Body of pancreas (tissue), 4 donors: ENCODE data around the gene ASXL3. TPM values are rescaled to one million over a fixed set of nuclear protein-coding genes. Genes with fewer than 3 reads are reported as not detected.
A peak's percentile ranks its signal among the peaks of the same experiment; 100 is the strongest.

Experiments
- ATAC-seq: fragments of 150-250 bp; one replicate; pipeline ENCODE4 v1.9.1; 2016
- DNase-seq, 4 donors: peaks; one replicate each; pipeline ENCODE4 v3.0.0-alpha.2; 2019
- H3K27ac ChIP-seq, 4 donors: fragments of 200-600 bp; sonication (generic); 1 replicate in 3 of 4; 2 replicates in 1 of 4; pipeline versions ENCODE4 v1.5.1 to v1.6.1; 2016 to 2019; ENCODE audit warnings: mild to moderate bottlenecking in 1 of 4, mixed read lengths in 1 of 4, moderate library complexity in 1 of 4
- H3K27me3 ChIP-seq, 2 donors: fragments of 200-600 bp; sonication (generic); one replicate each; pipeline ENCODE4 v1.6.0; 2016; ENCODE audit warnings: mild to moderate bottlenecking in 1 of 2
- H3K36me3 ChIP-seq, 2 donors: fragments of 200-600 bp; sonication (generic); replicated peaks in 1 of 2; 2 replicates each; pipeline ENCODE4 v1.5.1; 2016; ENCODE audit warnings: low read depth in 2 of 2; ENCODE audit not compliant: insufficient read depth in 1 of 2
- H3K4me1 ChIP-seq: fragments of 200-600 bp; sonication (generic); one replicate; pipeline ENCODE4 v1.6.0; 2016
- H3K4me3 ChIP-seq, 2 donors: fragments of 200-600 bp; sonication (generic); 1 replicate in 1 of 2; 2 replicates in 1 of 2; pipeline ENCODE4 v1.5.1; 2016 to 2019
- H3K9me3 ChIP-seq, 3 donors: fragments of 200-600 bp; sonication (generic); 1 replicate in 2 of 3; 2 replicates in 1 of 3; pipeline ENCODE4 v1.5.1; 2016
- POLR2A ChIP-seq, 3 donors: fragments of 450-650 bp; IDR thresholded peaks; one replicate each; pipeline ENCODE4 v1.6.1; 2016; ENCODE audit warnings: antibody characterized with exemption in 3 of 3, mild to moderate bottlenecking in 2 of 3
- WGBS, 2 donors: methylation state at CpG; one replicate each; pipeline ENCODE4 v1.1.5; 2017; 5-methylcytosine and 5-hydroxymethylcytosine counted together
- intact Hi-C: fragments of 100-400 bp; cut with DNase I; formaldehyde crosslinking; loops from one replicate; pipeline ENCODE4 v1.15.1; 2023
- total RNA-seq, 2 donors: library from RNA; depleted of rRNA; stranded (reverse); fragments of >200 nt; gene quantifications; one replicate each; pipeline ENCODE4 v1.1.0, GENCODE V29; 2016
- TF ChIP-seq, protein P1 (sequence below), 7 experiments: fragments of 450-650 bp in 4 of 7; fragments of 200-600 bp in 3 of 7; sonication (generic) in 3 of 7; IDR thresholded peaks; one replicate each; pipeline ENCODE4 v1.5.1; 2016 to 2019; ENCODE audit warnings: antibody characterized with exemption in 7 of 7

The ASXL3 gene
- total RNA-seq, 2 donors from 2014 or later: 1.3 to 3.6 TPM

DNA sequence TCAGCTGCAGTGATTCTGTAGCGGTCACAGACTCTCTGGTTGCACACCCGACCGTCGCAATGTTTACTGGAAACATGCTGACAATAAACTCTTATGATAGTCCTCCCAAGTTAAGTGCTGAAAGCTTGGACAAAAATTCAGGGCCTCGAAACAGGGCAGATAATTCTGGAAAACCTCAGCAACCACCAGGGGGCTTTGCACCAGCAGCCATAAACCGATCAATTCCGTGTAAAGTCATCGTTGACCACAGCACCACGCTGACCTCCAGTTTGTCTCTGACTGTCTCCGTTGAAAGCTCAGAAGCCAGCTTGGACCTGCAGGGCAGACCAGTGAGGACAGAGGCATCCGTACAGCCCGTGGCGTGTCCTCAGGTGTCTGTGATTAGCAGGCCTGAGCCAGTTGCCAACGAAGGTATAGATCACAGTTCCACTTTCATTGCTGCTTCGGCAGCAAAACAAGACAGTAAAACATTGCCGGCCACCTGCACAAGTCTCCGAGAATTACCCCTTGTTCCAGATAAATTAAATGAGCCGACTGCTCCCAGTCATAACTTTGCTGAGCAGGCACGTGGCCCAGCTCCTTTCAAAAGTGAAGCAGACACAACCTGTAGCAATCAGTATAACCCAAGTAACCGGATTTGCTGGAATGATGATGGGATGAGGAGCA is 166.1 kb downstream of the ASXL3 start:
- WGBS, 2 donors: 85 to 93% methylated on average over 15 to 20 of the region's 20 CpGs
- no peak for DNase-seq
- H3K4me3 ChIP-seq: no peak overlapping the region
- intact Hi-C loops: no loop called here
- ATAC-seq: no peak
- no peak for TF ChIP-seq POLR2A (IDR thresholded peaks at IDR 0.05)
- TF ChIP-seq, protein P1, sequence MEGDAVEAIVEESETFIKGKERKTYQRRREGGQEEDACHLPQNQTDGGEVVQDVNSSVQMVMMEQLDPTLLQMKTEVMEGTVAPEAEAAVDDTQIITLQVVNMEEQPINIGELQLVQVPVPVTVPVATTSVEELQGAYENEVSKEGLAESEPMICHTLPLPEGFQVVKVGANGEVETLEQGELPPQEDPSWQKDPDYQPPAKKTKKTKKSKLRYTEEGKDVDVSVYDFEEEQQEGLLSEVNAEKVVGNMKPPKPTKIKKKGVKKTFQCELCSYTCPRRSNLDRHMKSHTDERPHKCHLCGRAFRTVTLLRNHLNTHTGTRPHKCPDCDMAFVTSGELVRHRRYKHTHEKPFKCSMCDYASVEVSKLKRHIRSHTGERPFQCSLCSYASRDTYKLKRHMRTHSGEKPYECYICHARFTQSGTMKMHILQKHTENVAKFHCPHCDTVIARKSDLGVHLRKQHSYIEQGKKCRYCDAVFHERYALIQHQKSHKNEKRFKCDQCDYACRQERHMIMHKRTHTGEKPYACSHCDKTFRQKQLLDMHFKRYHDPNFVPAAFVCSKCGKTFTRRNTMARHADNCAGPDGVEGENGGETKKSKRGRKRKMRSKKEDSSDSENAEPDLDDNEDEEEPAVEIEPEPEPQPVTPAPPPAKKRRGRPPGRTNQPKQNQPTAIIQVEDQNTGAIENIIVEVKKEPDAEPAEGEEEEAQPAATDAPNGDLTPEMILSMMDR (IDR thresholded peaks at IDR 0.05): no peak
- no peaks in the 10 kb centered on the region for H3K4me1 ChIP-seq
- no peaks in the 10 kb centered on the region for H3K27me3 ChIP-seq
- H3K27ac ChIP-seq: no peak overlapping the region
- H3K9me3 ChIP-seq: no peaks in the 10 kb centered on the region
- H3K36me3 ChIP-seq: no peaks in the 10 kb centered on the region

DNA sequence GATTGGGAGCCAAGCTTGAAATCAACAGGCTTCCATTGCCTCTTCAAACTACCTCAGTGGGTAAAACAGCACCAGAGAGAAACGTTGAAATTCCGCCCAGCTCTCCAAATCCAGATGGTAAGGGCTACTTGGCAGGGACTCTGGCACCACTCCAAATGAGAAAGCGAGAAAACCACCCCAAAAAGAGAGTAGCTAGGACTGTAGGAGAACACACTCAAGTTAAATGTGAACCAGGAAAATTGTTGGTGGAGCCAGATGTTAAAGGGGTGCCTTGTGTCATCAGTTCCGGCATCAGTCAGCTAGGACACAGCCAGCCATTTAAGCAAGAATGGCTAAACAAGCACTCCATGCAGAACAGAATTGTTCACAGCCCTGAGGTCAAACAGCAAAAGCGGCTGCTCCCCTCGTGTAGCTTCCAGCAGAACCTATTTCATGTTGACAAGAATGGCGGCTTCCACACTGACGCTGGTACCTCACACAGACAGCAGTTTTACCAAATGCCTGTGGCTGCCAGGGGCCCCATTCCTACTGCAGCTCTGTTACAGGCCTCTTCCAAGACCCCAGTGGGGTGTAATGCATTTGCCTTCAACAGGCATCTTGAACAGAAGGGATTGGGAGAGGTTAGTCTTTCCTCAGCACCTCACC is 167.3 kb downstream of the ASXL3 start:
- H3K4me1 ChIP-seq: no peaks in the 10 kb centered on the region
- DNase-seq (no peak), ATAC-seq (no peak)
- H3K27me3 ChIP-seq: no peaks in the 10 kb centered on the region
- no peak overlapping the region for H3K4me3 ChIP-seq
- no peak overlapping the region for H3K27ac ChIP-seq
- H3K9me3 ChIP-seq: no peaks in the 10 kb centered on the region
- WGBS, 2 donors: 86 to 88% methylated on average over 8 of the region's 8 CpGs
- intact Hi-C loops: no loop called here
- no peaks in the 10 kb centered on the region for H3K36me3 ChIP-seq
- TF ChIP-seq, protein P1 (IDR thresholded peaks at IDR 0.05): no peak
- no peak for TF ChIP-seq POLR2A (IDR thresholded peaks at IDR 0.05)

DNA sequence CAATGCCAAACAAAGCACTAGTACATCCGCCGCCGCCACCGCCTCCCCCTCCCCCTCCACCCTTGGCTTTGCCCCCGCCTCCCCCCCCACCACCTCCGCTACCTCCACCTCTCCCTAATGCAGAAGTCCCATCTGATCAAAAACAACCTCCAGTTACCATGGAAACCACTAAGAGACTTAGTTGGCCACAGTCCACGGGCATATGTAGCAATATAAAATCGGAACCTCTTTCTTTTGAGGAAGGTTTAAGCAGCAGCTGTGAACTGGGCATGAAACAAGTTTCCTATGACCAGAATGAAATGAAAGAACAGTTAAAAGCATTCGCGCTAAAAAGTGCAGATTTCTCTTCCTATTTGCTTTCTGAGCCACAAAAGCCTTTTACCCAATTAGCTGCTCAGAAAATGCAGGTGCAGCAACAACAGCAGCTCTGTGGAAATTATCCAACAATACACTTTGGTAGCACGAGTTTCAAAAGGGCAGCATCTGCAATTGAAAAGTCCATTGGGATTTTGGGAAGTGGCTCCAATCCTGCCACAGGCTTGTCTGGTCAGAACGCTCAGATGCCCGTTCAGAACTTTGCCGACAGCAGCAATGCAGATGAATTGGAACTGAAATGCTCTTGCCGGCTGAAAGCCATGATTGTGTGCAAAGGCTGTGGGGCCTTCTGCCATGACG is 168.0 kb downstream of the ASXL3 start:
- no peaks in the 10 kb centered on the region for H3K9me3 ChIP-seq
- H3K4me1 ChIP-seq: no peaks in the 10 kb centered on the region
- DNase-seq: peak in 1 of 4 donors; percentile 6
- no peak overlapping the region for H3K27ac ChIP-seq
- WGBS, 2 donors: 84 to 90% methylated on average over 16 of the region's 16 CpGs
- TF ChIP-seq, protein P1 (IDR thresholded peaks at IDR 0.05): no peak
- TF ChIP-seq POLR2A (IDR thresholded peaks at IDR 0.05): no peak
- H3K27me3 ChIP-seq: no peaks in the 10 kb centered on the region
- no peaks in the 10 kb centered on the region for H3K36me3 ChIP-seq
- no peak overlapping the region for H3K4me3 ChIP-seq
- no peak for ATAC-seq
- intact Hi-C loops: no loop called here

DNA sequence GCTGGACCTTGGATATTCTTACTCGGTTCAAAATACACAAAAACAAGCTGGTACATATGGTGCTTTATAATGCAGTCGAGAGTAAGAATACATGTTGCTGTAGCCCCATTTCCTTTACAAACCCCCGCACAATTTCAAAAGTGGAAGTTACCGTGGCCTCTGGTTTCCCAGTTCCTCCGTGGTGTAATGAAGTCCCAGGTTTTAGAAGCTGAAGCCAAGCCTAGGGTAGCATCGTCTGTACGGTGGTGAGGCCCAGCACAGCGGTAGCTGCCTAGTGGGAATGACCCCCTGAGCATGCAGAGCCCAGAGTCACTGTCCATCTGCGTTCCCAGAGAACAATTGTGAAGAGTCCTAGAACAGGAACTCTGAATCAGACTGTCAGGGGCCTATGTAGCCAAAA is 171.8 kb downstream of the ASXL3 start:
- 72 to 81% methylated on average over 8 to 9 of the region's 9 CpGs for WGBS, 2 donors
- intact Hi-C loops: no loop called here
- no peak for ATAC-seq
- no peaks in the 10 kb centered on the region for H3K36me3 ChIP-seq
- H3K27ac ChIP-seq: no peak overlapping the region
- peaks cover 6% of the 10 kb centered on the region for H3K4me1 ChIP-seq
- H3K9me3 ChIP-seq: no peaks in the 10 kb centered on the region
- DNase-seq: no peak
- no peaks in the 10 kb centered on the region for H3K27me3 ChIP-seq
- no peak overlapping the region for H3K4me3 ChIP-seq
- TF ChIP-seq, protein P1 (IDR thresholded peaks at IDR 0.05): no peak
- no peak for TF ChIP-seq POLR2A (IDR thresholded peaks at IDR 0.05)
